Left lung (tissue), 10 donors: ENCODE measurements around the gene SNRPA1. TPM values are rescaled to one million over a fixed set of nuclear protein-coding genes. Genes with fewer than 3 reads are reported as not detected.

Experiments
- ATAC-seq: fragments of 200-7000 bp; cut with Tn5 transposase; one replicate; pipeline ENCODE4 v1.9.1; 2020; ENCODE audit warnings: moderate library complexity
- DNase-seq, 4 donors: peaks; one replicate each; pipeline ENCODE4 v3.0.0-alpha.2; 2013 to 2020
- H3K27ac ChIP-seq, 2 donors: fragments of 200-600 bp; sonication (generic) in 1 of 2; one replicate each; pipeline versions ENCODE4 v1.5.0 to v1.8.0; 2020 to 2021
- H3K27me3 ChIP-seq, 2 donors: fragments of 200-600 bp; sonication (generic) in 1 of 2; one replicate each; pipeline versions ENCODE4 v1.5.0 to v1.8.0; 2020 to 2021
- H3K36me3 ChIP-seq, 2 donors: fragments of 200-600 bp; sonication (generic) in 1 of 2; one replicate each; pipeline versions ENCODE4 v1.5.0 to v1.8.0; 2020 to 2021
- H3K4me1 ChIP-seq, 2 donors: fragments of 200-600 bp; one replicate each; pipeline ENCODE4 v1.8.0; 2021
- H3K4me3 ChIP-seq, 2 donors: fragments of 200-600 bp; sonication (generic) in 1 of 2; one replicate each; pipeline versions ENCODE4 v1.5.0 to v1.8.0; 2020 to 2021; ENCODE audit warnings: mild to moderate bottlenecking in 1 of 2
- H3K9me3 ChIP-seq, 2 donors: fragments of 200-600 bp; sonication (generic) in 1 of 2; one replicate each; pipeline versions ENCODE4 v1.5.0 to v1.8.0; 2020 to 2021
- CTCF ChIP-seq, 2 donors: fragments of 200-600 bp; sonication (generic) in 1 of 2; IDR thresholded peaks; one replicate each; pipeline versions ENCODE4 v1.5.0 to v1.8.0; 2021; ENCODE audit warnings: antibody characterized with exemption in 2 of 2
- intact Hi-C, 2 donors: fragments of 100-400 bp; cut with DNase I; formaldehyde crosslinking; loops; one replicate each; pipeline versions ENCODE4 v1.11.2 to v1.14.2; 2022
- polyA plus RNA-seq, 6 donors: library from polyadenylated mRNA; unstranded; fragments of 120-200 nt; gene quantifications; one replicate each; pipeline ENCODE4 v1.2.1, GENCODE V29; 2013; ENCODE audit not compliant: insufficient read length in 6 of 6
- total RNA-seq, 2 donors: library from RNA; stranded (reverse); fragmentation: NEBNext Ultra II Directional; extraction: Animal tissue kit (Norgen Biotek cat#: 25700); gene quantifications; one replicate each; pipeline ENCODE4 v1.2.1, GENCODE V29; 2021
- donor health status: DM: no; HTN: yes; CAD: no.
- donor health status: DM: no; HTN: no; CAD: no.

SNRPA1 gene
- total and polyA plus RNA-seq, 8 donors: 34.4 to 74.2 (median 61.8) TPM

GRCh38 chr15:101328001-101328400 lies 33.0 kb upstream of the SNRPA1 start:
- no peaks in the 10 kb centered on the region for H3K9me3 ChIP-seq
- intact Hi-C loops: no loop called here
- peaks cover 0 to 17% of the 10 kb centered on the region in 2 donors for H3K27me3 ChIP-seq
- ATAC-seq: no peak
- no peaks in the 10 kb centered on the region for H3K4me1 ChIP-seq
- no peak for DNase-seq
- TF ChIP-seq CTCF (IDR thresholded peaks at IDR 0.05): no peak
- no peak overlapping the region for H3K27ac ChIP-seq
- no peak overlapping the region for H3K4me3 ChIP-seq
- H3K36me3 ChIP-seq: no peaks in the 10 kb centered on the region

GRCh38 chr15:101327147-101327740 lies 32.2 kb upstream of the SNRPA1 start:
- TF ChIP-seq CTCF (IDR thresholded peaks at IDR 0.05): no peak
- Histone ChIP-seq H3K36me3 (no peaks in the 10 kb centered on the region), H3K4me1 (no peaks in the 10 kb centered on the region), H3K27ac (no peak overlapping the region), H3K9me3 (no peaks in the 10 kb centered on the region), H3K27me3 (peaks cover 0 to 17% of the 10 kb centered on the region in 2 donors), H3K4me3 (no peak overlapping the region)
- DNase-seq (no peak), ATAC-seq (no peak)
- intact Hi-C loops: no loop called here

- no peaks in the 10 kb centered on the region for H3K4me1 ChIP-seq
- intact Hi-C loops: no loop called here
- H3K27me3 ChIP-seq: peaks cover 0 to 20% of the 10 kb centered on the region in 2 donors
- no peaks in the 10 kb centered on the region for H3K36me3 ChIP-seq
- DNase-seq: no peak
- H3K9me3 ChIP-seq: no peaks in the 10 kb centered on the region
- no peak for ATAC-seq
- TF ChIP-seq CTCF (IDR thresholded peaks at IDR 0.05): no peak
- no peak overlapping the region for H3K4me3 ChIP-seq
- no peak overlapping the region for H3K27ac ChIP-seq
These were observed 31.6 kb upstream of the SNRPA1 start for GRCh38 chr15:101326462-101327146.

- Histone ChIP-seq H3K36me3 (no peaks in the 10 kb centered on the region), H3K27me3 (peaks cover 0 to 26% of the 10 kb centered on the region in 2 donors), H3K4me1 (peaks cover 0 to 1% of the 10 kb centered on the region in 2 donors), H3K4me3 (no peak overlapping the region), H3K27ac (no peak overlapping the region), H3K9me3 (no peaks in the 10 kb centered on the region)
- DNase-seq (no peak), ATAC-seq (no peak)
- intact Hi-C loops: no loop called here
- no peak for TF ChIP-seq CTCF (IDR thresholded peaks at IDR 0.05)
These were observed 30.9 kb upstream of the SNRPA1 start for GRCh38 chr15:101326026-101326315.

- Histone ChIP-seq H3K4me3 (no peak overlapping the region), H3K27ac (no peak overlapping the region), H3K9me3 (no peaks in the 10 kb centered on the region), H3K4me1 (peaks cover 0 to 6% of the 10 kb centered on the region in 2 donors), H3K36me3 (no peaks in the 10 kb centered on the region), H3K27me3 (peaks cover 0 to 30% of the 10 kb centered on the region in 2 donors)
- DNase-seq (no peak), ATAC-seq (no peak)
- intact Hi-C loops: no loop called here
- no peak for TF ChIP-seq CTCF (IDR thresholded peaks at IDR 0.05)
These were observed 30.4 kb upstream of the SNRPA1 start for GRCh38 chr15:101325263-101326025.
